ENCODE data around the gene GDAP2. TPM values are rescaled to one million over a fixed set of nuclear protein-coding genes. Genes with fewer than 3 reads are reported as not detected.
A peak's percentile ranks its signal among the peaks of the same experiment; 100 is the strongest.

GDAP2 gene
- total RNA-seq, 1 experiment from 2014 or later = 18.6 TPM

- DNase-seq (ENCODE audit: low read depth) = peak; percentile 41
These were observed 114.3 kb downstream of the GDAP2 start for GRCh38 chr1:117814856-117815797.

Other genes starting within 250 kb of the GDAP2 start
- gene WDR3, start 118 bp upstream of the GDAP2 start, total RNA-seq (2014; rRNA removed; shearing (Covaris generic)) = 67.0 and 90.8 TPM in 2 replicates

Measured in HT1080 (cell line).